Thoracic aorta (tissue), 2 donors: ENCODE results near the gene EEF1AKMT4. TPM values are rescaled to one million over a fixed set of nuclear protein-coding genes. Genes with fewer than 3 reads are reported as not detected.

Experiments
- ATAC-seq: fragments of 150-250 bp; one replicate; pipeline ENCODE4 v1.8.0; 2017; ENCODE audit warnings: low read depth; ENCODE audit not compliant: insufficient number of reproducible peaks, low FRiP score
- DNase-seq: peaks from one replicate; pipeline ENCODE4 v3.0.0-alpha.2; 2020; ENCODE audit warnings: low spot score
- H3K27ac ChIP-seq, 2 donors: fragments of 200-600 bp; sonication (generic); 1 replicate in 1 of 2; 2 replicates in 1 of 2; pipeline ENCODE4 v1.5.1; 2016; ENCODE audit warnings: mild to moderate bottlenecking in 2 of 2, moderate library complexity in 2 of 2
- H3K27me3 ChIP-seq: fragments of 200-600 bp; sonication (generic); replicated peaks from 2 replicates; pipeline ENCODE4 v1.6.0; 2016; ENCODE audit warnings: mild to moderate bottlenecking; ENCODE audit not compliant: insufficient read depth
- H3K36me3 ChIP-seq: fragments of 200-600 bp; sonication (generic); one replicate; pipeline ENCODE4 v1.5.1; 2016
- H3K4me1 ChIP-seq, 2 donors: fragments of 200-600 bp; sonication (generic); 1 replicate in 1 of 2; 2 replicates in 1 of 2; pipeline versions ENCODE4 v1.5.1 to v1.6.0; 2016; ENCODE audit warnings: low read depth in 2 of 2, mild to moderate bottlenecking in 1 of 2; ENCODE audit not compliant: control insufficient read depth in 1 of 2
- H3K4me3 ChIP-seq: fragments of 200-600 bp; sonication (generic); 2 replicates; pipeline ENCODE4 v1.5.1; 2016; ENCODE audit warnings: mild to moderate bottlenecking
- H3K9me3 ChIP-seq: fragments of 200-600 bp; sonication (generic); 2 replicates; pipeline ENCODE4 v1.5.1; 2016
- total RNA-seq, 2 donors: library from RNA; depleted of rRNA; stranded (reverse); fragments of >200 nt; gene quantifications; one replicate each; pipeline versions ENCODE4 v1.1.0 to v1.2.3, GENCODE V29; 2016
- TF ChIP-seq, protein P1 (sequence below): fragments of 200-600 bp; sonication (generic); IDR thresholded peaks from one replicate; pipeline ENCODE4 v1.5.1; 2019; ENCODE audit warnings: antibody characterized with exemption

Gene EEF1AKMT4
- total RNA-seq = 1 to 10 TPM; 3.8 to 4.0 TPM

DNA sequence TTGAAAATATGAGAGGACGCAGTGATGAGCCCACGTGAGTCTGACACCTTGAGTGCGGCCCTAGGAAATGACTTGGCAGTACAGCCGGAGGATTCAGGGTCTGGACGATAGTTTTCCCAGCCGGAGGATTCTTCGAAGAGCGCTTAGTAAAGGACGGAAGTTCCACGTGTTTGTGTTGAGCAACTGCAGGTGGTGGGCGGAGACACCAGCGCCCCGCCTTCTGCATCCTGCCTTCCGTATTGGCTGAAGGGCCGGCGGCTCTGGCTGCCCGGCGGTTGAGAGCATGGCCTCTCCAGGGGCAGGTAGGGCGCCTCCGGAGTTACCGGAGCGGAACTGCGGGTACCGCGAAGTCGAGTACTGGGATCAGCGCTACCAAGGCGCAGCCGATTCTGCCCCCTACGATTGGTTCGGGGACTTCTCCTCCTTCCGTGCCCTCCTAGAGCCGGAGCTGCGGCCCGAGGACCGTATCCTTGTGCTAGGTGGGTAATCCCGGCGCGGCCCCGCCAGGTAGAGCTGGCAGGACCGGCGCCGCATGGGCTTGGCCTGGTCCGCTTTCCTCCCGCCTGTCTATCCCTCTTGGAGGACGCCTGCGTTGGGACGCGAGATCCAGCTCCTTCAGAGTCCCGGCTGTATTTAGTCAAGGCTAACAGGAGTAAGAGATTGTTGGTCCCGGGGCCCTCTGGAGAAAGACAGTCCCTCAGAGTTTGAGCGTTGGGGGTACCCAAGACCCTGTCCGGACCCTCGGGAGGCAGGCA lies at the start of gene EEF1AKMT4:
Gene EEF1AKMT4 (plus strand): TSS at position 261 of the 755 bp plus-strand sequence. CDS start 23 bp downstream, at position 284.
- Histone ChIP-seq H3K27ac (peak within 1 kb of the TSS; percentile 75 to 83), H3K4me1 (peaks cover 3 to 11% of the 10 kb centered on the region in 2 donors), H3K36me3 (peaks cover 9% of the 10 kb centered on the region), H3K4me3 (peak within 1 kb of the TSS; percentile 82), H3K9me3 (no peaks in the 10 kb centered on the region), H3K27me3 (no peaks in the 10 kb centered on the region)
- ATAC-seq = peak; percentile 93
- TF ChIP-seq, protein P1, sequence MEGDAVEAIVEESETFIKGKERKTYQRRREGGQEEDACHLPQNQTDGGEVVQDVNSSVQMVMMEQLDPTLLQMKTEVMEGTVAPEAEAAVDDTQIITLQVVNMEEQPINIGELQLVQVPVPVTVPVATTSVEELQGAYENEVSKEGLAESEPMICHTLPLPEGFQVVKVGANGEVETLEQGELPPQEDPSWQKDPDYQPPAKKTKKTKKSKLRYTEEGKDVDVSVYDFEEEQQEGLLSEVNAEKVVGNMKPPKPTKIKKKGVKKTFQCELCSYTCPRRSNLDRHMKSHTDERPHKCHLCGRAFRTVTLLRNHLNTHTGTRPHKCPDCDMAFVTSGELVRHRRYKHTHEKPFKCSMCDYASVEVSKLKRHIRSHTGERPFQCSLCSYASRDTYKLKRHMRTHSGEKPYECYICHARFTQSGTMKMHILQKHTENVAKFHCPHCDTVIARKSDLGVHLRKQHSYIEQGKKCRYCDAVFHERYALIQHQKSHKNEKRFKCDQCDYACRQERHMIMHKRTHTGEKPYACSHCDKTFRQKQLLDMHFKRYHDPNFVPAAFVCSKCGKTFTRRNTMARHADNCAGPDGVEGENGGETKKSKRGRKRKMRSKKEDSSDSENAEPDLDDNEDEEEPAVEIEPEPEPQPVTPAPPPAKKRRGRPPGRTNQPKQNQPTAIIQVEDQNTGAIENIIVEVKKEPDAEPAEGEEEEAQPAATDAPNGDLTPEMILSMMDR = peak; percentile 58
- DNase-seq = peak; percentile 83

DNA sequence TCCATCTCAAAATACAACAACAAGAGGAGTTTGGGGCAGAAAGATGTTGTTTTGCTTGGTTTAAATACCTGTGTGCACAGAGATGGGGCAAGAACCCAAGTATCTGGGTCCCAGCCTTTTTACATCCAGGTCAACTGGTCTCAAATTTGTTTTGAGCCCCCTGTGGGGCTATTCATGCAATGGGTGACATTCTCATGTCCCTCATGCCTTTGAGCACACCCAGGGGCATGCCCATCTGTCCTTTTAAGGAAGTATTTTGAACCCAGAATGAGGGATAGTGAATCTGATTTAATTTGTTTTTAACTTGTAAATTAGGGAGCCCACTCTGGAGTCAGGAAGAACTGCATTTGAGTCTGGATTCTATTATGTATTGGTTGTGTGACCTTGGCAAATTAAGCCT lies 48.6 kb upstream of the EEF1AKMT4 start:
- no peaks in the 10 kb centered on the region for H3K4me1 ChIP-seq
- H3K36me3 ChIP-seq = no peaks in the 10 kb centered on the region
- no peaks in the 10 kb centered on the region for H3K27me3 ChIP-seq
- no peak for DNase-seq
- ATAC-seq = no peak
- TF ChIP-seq, protein P1 = no peak
- no peaks in the 10 kb centered on the region for H3K9me3 ChIP-seq
- no peak overlapping the region for H3K27ac ChIP-seq
- H3K4me3 ChIP-seq = no peak overlapping the region

DNA sequence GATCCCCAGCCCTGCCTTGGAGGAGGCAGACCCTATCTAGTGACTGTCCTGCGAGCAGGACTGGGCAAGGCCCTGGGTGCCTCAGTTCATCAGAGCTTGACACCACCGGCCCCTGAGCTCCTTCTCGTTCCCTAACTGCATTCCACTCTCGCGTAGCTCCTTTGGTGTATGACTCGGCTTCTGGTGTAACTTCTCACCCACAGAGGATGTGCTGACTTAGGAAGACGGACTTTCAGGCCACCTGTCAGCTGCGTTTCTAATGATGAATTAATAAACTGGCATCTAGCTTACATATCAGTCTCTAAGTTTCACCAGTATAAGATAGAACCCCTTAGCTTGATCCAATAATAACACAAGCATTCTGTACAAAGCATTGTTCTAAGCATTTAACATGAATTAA lies 45.9 kb upstream of the EEF1AKMT4 start:
- no peak for ATAC-seq
- Histone ChIP-seq H3K4me1 (no peaks in the 10 kb centered on the region), H3K27ac (no peak overlapping the region), H3K27me3 (no peaks in the 10 kb centered on the region), H3K36me3 (no peaks in the 10 kb centered on the region), H3K4me3 (no peak overlapping the region), H3K9me3 (no peaks in the 10 kb centered on the region)
- DNase-seq = no peak
- TF ChIP-seq, protein P1 = no peak

DNA sequence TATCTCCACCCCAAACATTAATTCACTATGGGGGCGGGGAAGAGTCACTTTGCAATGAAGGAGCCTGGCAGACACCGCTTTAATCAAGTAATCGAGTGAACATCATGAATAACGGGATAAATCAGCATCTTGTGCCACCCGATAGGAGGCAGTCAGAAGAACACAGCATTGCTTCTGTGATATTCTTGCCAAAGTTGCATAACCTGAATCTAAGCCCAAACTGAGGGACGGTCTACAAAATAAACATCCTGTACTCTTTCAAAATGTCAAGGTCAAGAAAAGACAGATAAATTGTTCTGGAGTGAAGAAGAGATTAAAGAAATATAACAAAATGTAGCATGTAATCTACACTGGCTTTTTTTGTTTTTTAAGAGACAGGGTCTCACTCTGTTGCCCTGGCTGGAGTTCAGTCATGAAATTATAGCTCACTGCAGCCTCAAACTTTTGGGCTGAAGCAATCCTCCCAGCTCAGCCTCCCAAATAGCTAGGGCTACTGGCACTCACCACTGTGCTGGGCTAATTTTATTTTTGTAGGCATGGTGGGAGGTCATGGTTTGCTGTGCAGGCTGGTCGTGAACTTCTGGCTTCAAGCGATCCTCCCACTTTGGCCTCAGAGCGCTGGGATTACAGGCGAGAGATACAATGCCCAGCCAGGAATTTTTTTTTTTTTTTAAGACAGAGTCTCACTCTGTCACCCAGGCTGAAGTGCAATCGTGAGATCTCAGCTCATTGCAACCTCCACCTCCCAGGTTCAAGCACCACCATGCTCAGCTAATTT lies 40.1 kb upstream of the EEF1AKMT4 start:
- no peaks in the 10 kb centered on the region for H3K9me3 ChIP-seq
- H3K4me3 ChIP-seq = no peak overlapping the region
- H3K27me3 ChIP-seq = no peaks in the 10 kb centered on the region
- no peak overlapping the region for H3K27ac ChIP-seq
- H3K4me1 ChIP-seq = no peaks in the 10 kb centered on the region
- no peaks in the 10 kb centered on the region for H3K36me3 ChIP-seq
- TF ChIP-seq, protein P1 = no peak
- DNase-seq (no peak), ATAC-seq (no peak)

DNA sequence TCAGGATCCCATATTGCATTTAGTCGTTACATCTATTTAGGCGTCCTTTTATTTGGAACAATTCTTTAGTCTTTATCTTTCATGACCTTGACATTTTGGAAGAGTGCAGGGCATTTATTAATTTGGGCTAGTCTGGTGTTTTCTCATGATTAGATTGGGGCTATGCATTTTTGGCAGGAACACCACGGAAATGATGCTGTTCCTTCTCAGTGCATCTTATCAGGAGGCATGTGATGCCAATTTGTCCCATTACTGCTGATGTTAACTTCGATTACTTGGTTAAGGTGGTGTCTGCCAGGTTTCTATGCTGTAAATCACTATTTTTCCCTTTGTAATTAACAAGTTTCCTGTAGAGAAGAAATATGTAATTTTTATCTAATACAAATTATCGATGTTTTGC lies 38.2 kb upstream of the EEF1AKMT4 start:
- H3K4me1 ChIP-seq = no peaks in the 10 kb centered on the region
- DNase-seq = no peak

More for the DNA sequence above, 38.2 kb upstream of the EEF1AKMT4 start:
- ATAC-seq = no peak
- Histone ChIP-seq H3K9me3 (no peaks in the 10 kb centered on the region), H3K27me3 (no peaks in the 10 kb centered on the region), H3K27ac (no peak overlapping the region), H3K36me3 (no peaks in the 10 kb centered on the region), H3K4me3 (no peak overlapping the region)
- TF ChIP-seq, protein P1 = no peak
